IPS DF 6.9 (cell line): ENCODE results near the gene MEGF10.
"Not testable (repeated sequence)": the region's sequence is repeated elsewhere in the genome, so short reads cannot be mapped to it uniquely, and the experiment has no call there.

Experiments used
- DNase-seq: peaks from one replicate; pipeline ENCODE4 v3.0.0-alpha.2; 2013; ENCODE audit warnings: low read depth, low spot score
- H3K27ac ChIP-seq: one replicate; pipeline ENCODE4 v1.5.1; 2013; ENCODE audit warnings: low read length, control low read depth
- H3K27me3 ChIP-seq: 2 replicates; pipeline ENCODE4 v1.6.1; 2013; ENCODE audit warnings: mild to moderate bottlenecking, low read length; ENCODE audit not compliant: control insufficient read depth, insufficient read depth
- H3K36me3 ChIP-seq: 2 replicates; pipeline ENCODE4 v1.6.1; 2013; ENCODE audit warnings: low read length; ENCODE audit not compliant: control insufficient read depth, insufficient read depth
- H3K4me1 ChIP-seq: 2 replicates; pipeline ENCODE4 v1.6.1; 2013; ENCODE audit warnings: low read length; ENCODE audit not compliant: control insufficient read depth, insufficient read depth
- H3K4me3 ChIP-seq: 2 replicates; pipeline ENCODE4 v1.5.1; 2013; ENCODE audit warnings: mild to moderate bottlenecking, low read length
- H3K9me3 ChIP-seq: 2 replicates; pipeline ENCODE4 v1.6.1; 2013; ENCODE audit warnings: low read length, inconsistent platforms; ENCODE audit not compliant: control insufficient read depth, insufficient read depth
- WGBS: extraction: QIAGEN DNeasy Blood & Tissue Kit; methylation state at CpG from one replicate; pipeline ENCODE4 v1.1.7; 2013; ENCODE audit warnings: mixed read lengths, missing lambda C conversion rate; ENCODE audit not compliant: insufficient read length, insufficient coverage; 5-methylcytosine and 5-hydroxymethylcytosine counted together

MEGF10 gene

DNA sequence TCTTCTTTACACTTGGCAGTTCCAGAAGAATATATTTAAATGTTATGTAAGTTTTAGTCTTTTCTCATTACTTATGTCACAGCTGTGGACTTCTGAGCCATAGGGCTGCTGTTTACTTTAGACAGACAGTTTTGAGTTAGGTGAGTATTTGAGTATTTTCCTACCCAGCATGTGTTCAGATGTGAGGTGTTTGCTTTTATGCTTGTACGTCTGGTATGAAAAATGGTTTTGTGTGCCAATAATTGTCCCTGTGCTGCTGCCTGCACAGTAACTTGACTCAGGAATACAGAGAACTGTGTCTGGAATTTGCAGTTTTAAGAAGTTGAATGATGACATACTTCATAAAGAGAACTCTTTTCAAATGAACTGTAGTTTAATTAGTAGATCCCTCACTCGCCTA lies 20.8 kb downstream of the MEGF10 start:
- peaks cover 6% of the 10 kb centered on the region; the same call in 1 of the 2 replicates for H3K4me1 ChIP-seq
- no peak overlapping the region for H3K4me3 ChIP-seq
- no peaks in the 10 kb centered on the region for H3K9me3 ChIP-seq
- no CpG with 5 or more reads among the region's 2 CpGs for WGBS
- no peaks in the 10 kb centered on the region; the same call in 1 of the 2 replicates for H3K36me3 ChIP-seq
- no peak for DNase-seq
- H3K27me3 ChIP-seq: no peaks in the 10 kb centered on the region
- no peak overlapping the region for H3K27ac ChIP-seq

DNA sequence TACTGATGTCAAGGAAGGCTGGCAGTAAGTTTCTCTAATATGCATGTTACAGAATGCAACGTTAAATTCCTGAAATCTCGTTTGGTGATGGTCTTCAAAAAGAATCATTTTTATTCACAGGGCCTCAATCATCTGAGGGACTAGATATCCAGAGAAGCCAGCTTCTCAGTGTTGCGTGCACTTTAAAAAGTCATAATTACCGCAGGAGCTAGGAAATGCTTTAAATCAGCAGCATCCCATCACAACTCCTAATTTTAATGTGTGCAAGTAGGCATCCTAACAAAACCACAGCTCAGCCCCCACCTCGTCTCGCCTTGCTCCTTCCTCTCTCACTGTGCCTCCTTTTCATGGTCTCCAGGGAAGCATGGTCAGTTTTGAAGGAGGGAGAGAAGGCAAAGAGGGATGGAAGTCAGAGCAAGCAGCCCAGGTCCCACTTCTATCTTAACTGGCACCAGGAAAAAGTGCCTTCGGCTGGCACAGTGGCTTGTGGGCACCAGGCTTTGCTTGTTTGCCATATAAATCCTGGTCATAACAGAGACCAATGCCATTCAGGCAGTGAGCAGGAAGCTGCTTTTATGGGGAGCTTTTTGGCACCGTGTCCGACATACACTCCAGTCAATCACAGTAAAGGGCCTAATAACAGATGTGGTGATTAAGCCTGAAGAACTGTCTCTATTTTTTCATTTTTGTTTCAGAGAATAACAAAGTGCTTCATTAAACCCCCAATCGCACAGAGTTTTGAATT lies 21.4 kb downstream of the MEGF10 start:
- H3K27me3 ChIP-seq: no peaks in the 10 kb centered on the region
- no peak overlapping the region for H3K4me3 ChIP-seq
- H3K9me3 ChIP-seq: no peaks in the 10 kb centered on the region
- WGBS: no CpG with 5 or more reads among the region's 10 CpGs
- no peak overlapping the region for H3K27ac ChIP-seq
- H3K36me3 ChIP-seq: no peaks in the 10 kb centered on the region
- DNase-seq: no peak
- H3K4me1 ChIP-seq: peaks cover 4% of the 10 kb centered on the region; the same call in 1 of the 2 replicates

DNA sequence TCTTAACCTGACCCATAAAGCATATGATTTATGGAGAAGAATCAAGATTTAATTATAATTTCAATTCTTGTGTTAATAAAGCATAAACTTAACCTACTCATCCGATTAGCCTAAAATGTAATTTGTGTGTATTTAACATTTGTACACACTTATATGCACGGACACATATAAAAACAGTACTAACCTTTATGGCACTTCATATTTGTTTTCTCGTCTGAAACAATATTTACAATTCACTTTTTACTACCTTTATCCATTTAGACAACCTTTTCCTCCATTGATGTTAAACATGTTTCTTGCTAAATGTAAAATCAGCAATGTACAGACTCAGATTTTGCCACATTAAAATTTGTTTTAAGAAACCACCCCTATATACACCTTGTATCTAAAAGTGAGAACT lies 22.8 kb downstream of the MEGF10 start:
- Histone ChIP-seq H3K27ac (no peak overlapping the region), H3K36me3 (no peaks in the 10 kb centered on the region), H3K9me3 (no peaks in the 10 kb centered on the region), H3K4me1 (no peaks in the 10 kb centered on the region), H3K27me3 (no peaks in the 10 kb centered on the region), H3K4me3 (no peak overlapping the region)
- no peak for DNase-seq
- 100% methylated on average over 1 of the region's 3 CpGs for WGBS

DNA sequence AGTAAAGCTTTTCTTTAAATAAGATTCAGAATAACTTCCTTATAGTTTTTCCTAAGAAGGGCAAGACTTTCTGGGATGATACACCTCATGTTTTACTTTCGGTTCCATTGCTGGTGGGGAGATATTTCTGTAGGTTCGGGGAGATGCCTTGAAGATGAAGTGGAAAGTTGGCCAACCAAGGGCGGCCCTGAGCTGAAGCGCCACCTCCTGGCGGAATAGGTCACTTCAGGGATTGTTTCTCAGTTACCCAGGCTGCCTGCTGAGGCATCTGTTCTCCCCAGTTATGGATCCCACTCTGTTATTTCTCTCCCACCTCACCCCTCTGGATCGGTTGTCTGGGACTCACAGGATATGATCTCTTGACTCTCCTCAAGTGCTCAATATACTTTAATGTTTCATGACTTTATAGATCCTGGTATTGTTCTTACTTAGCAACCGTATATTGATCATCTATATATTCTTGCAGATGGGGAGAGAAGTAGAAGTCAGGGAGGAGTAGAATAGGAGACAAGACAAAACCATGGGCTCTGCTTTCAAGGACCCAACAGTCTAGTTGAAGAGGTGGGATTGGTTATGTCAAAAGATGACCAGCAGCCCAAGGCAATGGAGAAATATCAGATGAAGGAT lies 23.4 kb downstream of the MEGF10 start:
- H3K27ac ChIP-seq: no peak overlapping the region
- H3K36me3 ChIP-seq: no peaks in the 10 kb centered on the region
- WGBS: no CpG with 5 or more reads among the region's 7 CpGs
- H3K27me3 ChIP-seq: no peaks in the 10 kb centered on the region
- no peaks in the 10 kb centered on the region for H3K4me1 ChIP-seq
- no peak for DNase-seq
- H3K4me3 ChIP-seq: no peak overlapping the region
- no peaks in the 10 kb centered on the region for H3K9me3 ChIP-seq

DNA sequence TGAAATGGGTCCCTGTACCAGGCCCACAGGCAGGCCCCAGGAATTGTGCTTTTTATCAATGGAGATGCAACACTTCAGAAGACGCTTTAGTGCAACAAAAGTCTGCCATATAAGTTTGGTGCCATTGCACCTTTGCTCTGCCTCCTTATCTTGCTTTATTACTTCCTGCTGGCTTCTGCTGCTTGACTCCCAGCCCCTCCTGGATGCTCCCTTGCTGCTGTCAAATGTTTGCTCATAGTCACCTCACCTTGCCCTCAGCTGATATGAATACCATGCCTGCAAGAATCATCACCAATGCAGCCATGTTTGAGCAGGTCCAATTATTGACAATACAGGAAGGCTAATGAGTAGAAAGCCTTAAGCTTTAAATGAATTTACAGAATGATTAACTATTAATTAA lies 25.4 kb downstream of the MEGF10 start:
- no peak overlapping the region for H3K27ac ChIP-seq
- H3K4me1 ChIP-seq: peaks cover 3% of the 10 kb centered on the region; the same call in 1 of the 2 replicates
- no peaks in the 10 kb centered on the region for H3K36me3 ChIP-seq
- no peak for DNase-seq
- no peaks in the 10 kb centered on the region for H3K27me3 ChIP-seq
- no peak overlapping the region for H3K4me3 ChIP-seq
- no peaks in the 10 kb centered on the region for H3K9me3 ChIP-seq
- no CpG with 5 or more reads among the region's 1 CpG for WGBS

DNA sequence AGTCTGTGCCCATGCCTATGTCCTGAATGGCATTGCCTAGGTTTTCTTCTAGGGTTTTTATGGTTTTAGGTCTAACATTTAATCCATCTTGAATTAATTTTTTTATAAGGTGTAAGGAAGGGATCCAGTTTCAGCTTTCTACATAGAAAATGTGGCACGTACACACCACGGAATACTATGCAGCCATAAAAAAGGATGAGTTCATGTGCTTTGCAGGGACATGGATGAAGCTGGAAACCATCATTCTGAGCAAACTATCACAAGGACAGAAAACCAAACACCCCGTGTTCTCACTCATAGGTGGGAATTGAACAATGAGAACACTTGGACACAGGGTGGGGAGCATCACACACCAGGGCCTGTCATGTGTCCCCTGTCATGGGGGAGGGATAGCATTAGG lies 26.8 kb downstream of the MEGF10 start:
- WGBS: no CpG with 5 or more reads among the region's 3 CpGs
- not testable (repeated sequence) for H3K36me3 ChIP-seq, DNase-seq

DNA sequence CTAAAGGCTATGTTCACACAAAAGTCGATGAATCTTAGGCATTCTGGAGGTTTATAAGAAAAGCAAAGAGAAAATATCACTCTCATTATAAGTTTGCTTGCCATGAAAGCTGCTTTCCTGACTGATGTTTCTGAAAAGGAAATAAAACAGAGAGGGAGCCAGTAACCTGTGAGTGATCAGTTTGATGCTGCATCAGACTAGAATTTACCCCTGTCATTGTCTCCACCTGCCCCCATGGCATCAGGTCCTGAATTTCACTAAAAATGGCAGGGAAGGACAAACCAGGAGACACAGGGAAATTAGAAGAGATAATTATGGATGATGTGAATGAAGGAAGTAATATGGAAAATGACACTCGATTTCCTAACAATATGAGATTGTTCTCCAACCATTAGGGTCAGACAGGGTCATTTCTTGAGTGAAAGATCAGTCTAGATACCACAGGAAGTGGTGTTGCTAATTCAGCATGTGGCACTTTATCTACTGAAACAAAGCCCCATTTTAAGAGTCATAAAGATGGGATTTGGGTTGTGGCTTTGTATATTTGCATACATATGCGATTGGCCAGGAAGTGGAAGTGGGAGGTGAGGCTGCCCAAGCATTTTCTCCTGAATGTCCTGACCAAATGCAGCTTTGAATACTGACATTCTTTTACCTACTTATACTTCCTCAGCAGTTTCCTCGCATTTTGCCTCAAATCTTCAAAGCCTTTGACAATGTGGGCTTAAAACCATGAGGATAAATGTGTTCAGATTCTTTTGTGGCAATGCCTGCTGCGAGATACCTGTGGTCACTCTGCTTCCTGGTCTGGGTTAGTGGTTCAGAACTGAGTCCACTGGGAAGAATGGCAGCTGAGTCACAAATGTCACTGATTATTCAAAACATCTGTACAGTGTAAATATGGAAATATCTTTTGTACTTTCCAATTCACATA lies 29.7 kb downstream of the MEGF10 start:
- no peak overlapping the region for H3K4me3 ChIP-seq
- DNase-seq: no peak
- WGBS: no CpG with 5 or more reads among the region's 5 CpGs

More for the DNA sequence above, 26.8 kb downstream of the MEGF10 start:
- H3K27ac ChIP-seq, H3K27me3 ChIP-seq, H3K9me3 ChIP-seq, H3K4me3 ChIP-seq, H3K4me1 ChIP-seq: not testable (repeated sequence)

DNA sequence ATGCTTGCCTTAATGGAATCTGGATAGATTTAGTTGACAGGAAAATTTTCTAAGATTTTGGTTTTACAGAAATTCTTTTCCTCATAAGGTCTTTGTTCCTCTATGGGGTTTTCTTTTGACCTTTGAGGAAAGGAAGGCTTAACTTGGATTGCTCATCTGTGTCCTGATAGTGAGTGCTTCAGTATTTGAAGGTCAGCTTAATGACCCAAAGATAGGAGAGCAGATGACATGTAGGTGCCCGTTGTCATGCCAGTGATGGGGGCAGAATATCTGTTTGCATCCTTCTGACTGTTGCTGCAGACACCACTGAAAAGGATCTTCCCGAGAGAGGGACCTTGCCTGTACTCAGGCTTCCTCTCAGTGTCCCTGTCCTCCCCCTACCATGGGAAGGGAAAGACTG lies 30.9 kb downstream of the MEGF10 start:
- Histone ChIP-seq H3K4me1 (peaks cover 7% of the 10 kb centered on the region; the same call in 1 of the 2 replicates), H3K9me3 (no peaks in the 10 kb centered on the region), H3K27me3 (no peaks in the 10 kb centered on the region), H3K27ac (no peak overlapping the region), H3K36me3 (no peaks in the 10 kb centered on the region), H3K4me3 (no peak overlapping the region)
- no peak for DNase-seq
- WGBS: no CpG with 5 or more reads among the region's 2 CpGs

More for the DNA sequence above, 29.7 kb downstream of the MEGF10 start:
- Histone ChIP-seq H3K27ac (no peak overlapping the region), H3K36me3 (no peaks in the 10 kb centered on the region), H3K4me1 (peaks cover 6% of the 10 kb centered on the region; the same call in 1 of the 2 replicates), H3K9me3 (no peaks in the 10 kb centered on the region), H3K27me3 (no peaks in the 10 kb centered on the region)

DNA sequence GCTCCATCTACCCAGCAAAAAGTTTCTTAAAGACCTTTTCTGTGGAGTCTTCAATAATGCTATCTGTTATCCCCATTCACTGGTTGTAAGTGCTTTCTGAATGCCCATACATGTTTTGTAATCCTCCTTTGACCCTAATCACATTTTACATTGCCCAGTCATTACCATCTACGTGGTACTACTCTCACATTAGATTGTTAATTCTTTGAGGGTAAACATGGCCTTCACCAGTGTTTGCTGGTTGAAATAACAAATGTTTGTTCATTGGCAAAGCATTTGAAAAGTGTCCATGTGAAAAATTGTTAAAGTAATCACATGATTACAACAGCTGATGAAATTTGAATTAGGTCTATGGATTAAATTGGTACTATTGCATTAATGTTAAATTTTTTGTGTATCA lies 31.8 kb downstream of the MEGF10 start:
- H3K27me3 ChIP-seq: no peaks in the 10 kb centered on the region
- no peak overlapping the region for H3K27ac ChIP-seq
- WGBS: no CpG with 5 or more reads among the region's 1 CpG
- H3K36me3 ChIP-seq: no peaks in the 10 kb centered on the region
- H3K9me3 ChIP-seq: no peaks in the 10 kb centered on the region
- H3K4me3 ChIP-seq: no peak overlapping the region
- no peak for DNase-seq
- peaks cover 7% of the 10 kb centered on the region; the same call in 1 of the 2 replicates for H3K4me1 ChIP-seq

DNA sequence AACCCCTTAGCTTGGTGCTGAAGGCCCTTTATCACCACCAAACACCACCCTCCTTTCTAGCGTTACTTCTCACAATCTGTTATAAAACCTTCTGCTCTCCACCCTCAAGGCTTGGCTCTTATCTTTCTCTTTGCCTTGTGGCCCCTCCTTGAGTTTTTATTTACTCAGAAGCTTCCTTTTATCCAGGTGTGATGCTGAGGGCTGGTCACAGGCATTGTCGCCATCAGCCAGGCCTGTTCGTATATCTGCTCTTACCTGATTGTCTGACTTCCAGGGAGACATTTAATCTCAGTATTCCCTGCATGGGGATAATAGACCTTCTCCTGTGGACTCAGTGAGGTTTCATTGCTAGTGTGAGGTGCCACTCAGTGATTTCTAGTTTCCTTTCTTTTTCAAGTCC lies 34.2 kb downstream of the MEGF10 start:
- Histone ChIP-seq H3K4me3 (no peak overlapping the region), H3K36me3 (no peaks in the 10 kb centered on the region), H3K9me3 (no peaks in the 10 kb centered on the region), H3K27me3 (no peaks in the 10 kb centered on the region), H3K4me1 (peaks cover 7% of the 10 kb centered on the region; the same call in 1 of the 2 replicates), H3K27ac (no peak overlapping the region)
- DNase-seq: no peak
- no CpG with 5 or more reads among the region's 3 CpGs for WGBS
